GM21390 (cell line): ENCODE measurements around the gene BRSK2.

Experiments used
- ATAC-seq: cut with Tn5 transposase; IDR thresholded peaks from one replicate; pipeline ENCODE4 v1.9.1; 2021; ENCODE audit not compliant: unreplicated experiment

The BRSK2 gene

DNA sequence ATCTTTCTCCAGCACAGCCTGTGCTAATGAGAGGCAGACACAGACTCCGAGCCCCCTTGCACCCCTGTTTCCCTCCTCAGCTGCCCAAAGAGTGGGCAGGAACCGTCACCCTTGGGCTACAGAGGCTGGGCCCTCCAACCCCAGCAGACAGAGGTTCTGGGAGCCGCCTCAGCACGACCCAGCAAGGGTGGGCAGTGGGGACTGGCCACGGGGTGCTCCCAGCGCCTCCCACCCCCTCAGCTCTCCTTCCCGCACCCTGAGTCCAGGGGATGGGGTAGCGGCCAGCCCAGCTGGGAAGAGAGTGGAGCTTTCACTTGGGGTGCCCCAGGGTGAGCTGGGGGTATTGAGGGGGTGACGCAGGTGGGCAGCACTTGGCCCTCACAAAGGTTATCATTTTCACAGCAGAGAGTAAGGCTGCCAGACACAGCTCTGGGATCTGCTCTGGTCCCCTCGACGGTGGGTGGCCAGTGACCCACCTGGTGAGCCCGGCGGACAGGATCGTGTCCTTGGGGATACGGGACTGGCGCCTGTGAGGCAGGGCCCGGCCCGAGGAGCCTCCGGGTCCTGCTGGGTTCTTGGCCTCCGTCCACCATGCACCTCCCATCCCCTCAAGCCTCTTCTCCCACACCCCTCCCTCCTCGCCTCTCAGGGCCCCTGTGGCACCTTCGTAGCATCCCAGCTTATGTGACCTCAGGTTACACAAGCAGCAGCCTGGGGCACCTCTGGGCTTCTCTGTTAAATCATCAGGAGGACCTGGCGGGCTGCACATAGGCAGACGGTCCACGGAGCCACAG, 14.4 kb upstream of the BRSK2 start:
- ATAC-seq, result no peak

DNA sequence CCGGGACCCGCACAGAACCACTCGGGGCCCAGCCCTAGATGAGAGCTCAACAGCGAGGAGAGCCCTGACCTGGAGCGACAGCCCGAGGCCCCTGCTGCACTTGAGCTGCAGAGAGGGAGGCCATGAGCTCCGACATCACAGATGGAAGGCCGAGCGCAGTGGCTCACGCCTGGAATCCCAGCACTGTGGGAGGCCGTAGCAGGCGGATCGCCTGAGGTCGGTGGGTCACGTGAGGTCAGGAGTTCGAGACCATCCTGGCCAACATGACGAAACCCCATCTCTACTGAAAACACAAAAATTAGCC, 13.8 kb upstream of the BRSK2 start:
- no peak for ATAC-seq

DNA sequence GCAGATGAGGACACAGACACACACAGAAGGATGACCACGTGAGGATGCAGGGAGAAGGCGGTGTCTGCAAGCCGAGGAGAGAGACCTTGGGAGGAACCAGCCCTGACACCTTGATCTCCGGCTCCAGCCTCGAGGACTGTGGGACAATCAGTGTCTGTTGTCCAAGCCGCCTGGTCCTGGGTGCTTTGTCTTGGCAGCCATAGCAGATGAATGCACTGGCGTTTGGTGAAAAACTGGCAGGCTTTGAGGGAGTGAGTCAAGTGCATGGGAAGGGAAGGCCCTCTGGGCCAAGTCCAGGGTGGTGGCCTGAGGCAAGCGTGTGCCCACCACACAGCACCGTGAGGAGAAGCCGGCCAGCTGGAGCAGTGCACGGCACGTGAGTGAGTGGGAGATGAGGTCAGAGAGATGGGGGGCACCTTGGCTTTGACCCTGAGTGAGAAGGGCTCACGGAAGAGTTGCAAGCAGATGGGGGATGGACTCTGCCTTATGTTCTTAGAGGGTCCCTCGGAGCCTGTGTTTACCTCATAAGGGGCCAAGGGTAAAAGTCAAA, 12.4 kb upstream of the BRSK2 start:
- ATAC-seq, result no peak

DNA sequence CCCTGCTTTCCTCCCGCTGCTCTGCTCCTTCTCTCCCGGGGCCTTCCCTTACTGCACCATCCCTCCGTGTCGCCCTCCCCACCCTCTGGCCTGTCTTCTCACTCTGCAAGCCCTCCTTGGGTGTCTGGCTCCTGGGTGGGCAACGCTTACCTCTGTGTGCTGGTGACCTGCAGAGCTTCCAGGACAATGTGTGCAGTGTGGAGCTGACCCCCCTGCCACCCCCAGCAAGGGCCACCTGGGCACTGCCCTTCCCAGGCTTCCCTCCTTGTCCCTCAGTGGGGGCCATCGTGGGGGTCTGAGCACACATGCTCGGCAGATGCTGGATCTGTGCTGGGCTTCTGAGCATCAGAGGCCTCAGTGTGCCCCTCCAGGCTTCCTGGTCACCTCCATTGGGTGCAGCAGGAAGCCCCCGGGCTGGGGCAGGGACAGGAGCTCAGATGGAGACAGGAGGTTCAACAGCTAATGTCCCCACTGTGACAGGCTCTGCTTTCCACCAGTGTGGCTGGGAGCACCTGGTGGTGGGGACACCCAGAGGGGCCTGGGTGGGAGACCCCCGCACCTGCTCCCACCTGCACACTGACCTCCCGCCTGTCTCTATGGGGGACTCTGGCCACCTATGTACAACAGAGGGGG, 7.8 kb upstream of the BRSK2 start:
- ATAC-seq, result no peak

DNA sequence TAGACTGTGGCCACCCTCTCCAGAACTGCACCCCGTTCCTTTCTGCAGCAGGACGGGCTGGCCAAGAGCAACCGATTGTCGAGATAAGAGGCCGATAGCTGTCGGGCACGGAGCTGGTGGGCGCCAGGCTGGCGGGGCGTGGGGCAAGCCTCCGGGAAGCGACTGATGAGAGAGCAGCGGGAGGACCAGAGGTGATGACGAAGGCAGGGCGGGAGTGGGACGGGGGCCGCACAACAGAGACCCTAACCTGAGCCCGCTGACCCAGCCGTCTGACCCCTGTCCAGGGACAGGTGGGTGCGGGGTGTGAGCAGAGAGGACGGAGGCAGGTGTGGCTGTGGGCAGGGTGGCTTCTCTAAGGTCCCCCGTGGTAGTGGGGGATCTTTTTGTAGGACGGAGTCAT, 7.3 kb upstream of the BRSK2 start:
- no peak for ATAC-seq

DNA sequence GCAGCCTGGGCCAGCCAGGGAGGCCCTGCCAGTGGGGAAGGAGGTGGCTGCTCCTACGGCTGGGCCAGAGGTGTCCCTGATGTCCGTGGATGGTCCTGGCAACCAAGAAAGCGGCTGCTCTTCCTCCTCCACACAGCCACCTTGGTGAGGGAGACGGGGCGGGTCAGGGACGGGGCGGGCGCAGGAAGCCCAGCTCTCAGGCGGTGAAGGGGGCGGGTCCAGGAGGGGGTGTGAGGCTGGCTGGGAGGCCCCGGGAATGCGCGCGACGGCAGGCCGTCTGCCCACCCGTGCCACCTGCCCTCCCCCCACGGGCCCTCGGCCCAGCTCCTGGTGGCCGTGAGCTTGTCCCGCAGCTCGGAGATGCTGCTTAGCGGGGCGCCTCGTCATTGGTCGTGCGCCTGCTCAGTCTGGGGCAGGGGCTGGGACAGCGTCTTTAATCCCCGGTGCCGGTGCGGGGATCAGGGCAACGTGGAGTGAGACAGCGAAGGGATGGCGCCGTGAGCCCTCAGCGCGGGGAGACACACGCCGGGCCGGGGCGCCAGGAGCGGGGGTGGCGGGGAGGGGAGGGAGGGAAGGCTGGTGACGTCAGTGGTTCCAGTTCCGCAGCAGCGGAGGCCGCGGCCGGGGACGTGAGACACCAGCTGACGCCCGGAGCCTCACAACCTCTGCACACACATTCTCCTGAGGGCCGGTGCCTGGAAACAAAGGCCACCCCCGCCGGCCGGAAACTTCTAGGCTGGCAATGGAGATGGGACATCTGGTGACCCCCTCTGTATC, 6.7 kb upstream of the BRSK2 start:
- peak; percentile 84 for ATAC-seq

DNA sequence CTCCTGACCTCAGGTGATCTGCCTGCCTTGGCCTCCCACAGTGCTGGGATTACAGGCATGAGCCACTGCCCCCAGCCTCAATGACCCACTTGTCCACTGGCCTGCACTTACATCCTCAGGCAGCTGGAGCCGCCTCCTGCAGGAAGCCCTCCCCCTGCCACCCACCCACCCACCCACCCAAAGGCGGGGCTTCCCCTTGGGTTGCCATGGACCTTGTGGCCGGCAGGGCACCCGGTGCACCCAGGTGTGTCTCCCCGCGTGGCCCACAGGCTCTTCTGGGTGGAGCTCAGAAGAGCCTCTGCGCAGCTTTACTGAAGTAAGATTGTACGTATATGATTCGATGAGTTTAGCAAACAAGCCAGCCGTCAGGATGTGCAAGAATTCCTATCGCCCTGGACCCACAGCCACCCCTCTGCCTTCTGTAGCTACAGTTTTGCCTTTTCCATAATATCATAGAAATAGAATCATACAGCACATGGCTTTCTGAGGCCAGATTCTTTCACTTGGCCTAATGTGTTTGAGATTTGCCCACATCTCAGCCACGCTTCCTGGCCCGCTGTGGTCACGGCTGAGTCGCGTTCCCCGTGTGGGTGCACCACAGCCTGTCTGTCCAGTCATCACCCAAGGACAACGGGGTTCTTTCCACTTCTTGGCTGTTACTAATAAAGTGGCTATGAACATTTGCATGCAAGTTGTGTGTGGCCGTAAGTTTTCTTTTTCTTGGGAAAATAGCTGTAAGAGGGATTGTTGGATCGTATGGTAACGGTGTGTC, 5.3 kb upstream of the BRSK2 start:
- no peak for ATAC-seq

DNA sequence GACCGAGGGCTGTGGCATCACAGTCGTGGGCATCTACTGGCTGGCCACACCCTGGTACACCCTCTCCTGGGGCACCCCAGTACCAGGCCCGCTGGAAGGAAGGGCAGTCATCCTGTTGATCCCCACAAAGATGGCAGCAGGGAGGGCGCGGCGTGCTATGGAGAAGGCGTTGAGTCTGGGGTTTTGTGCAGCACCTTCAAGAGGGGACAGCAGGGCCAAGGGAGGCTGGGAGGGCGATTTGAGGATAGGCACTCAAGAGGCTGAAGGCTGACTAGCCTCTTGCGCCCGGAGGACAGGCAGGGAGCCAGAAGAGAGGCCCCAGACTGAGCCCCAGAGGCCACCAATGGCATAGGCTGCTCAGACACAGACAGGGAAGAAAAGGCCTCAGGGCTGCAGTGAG, 2.2 kb upstream of the BRSK2 start:
- no peak for ATAC-seq

DNA sequence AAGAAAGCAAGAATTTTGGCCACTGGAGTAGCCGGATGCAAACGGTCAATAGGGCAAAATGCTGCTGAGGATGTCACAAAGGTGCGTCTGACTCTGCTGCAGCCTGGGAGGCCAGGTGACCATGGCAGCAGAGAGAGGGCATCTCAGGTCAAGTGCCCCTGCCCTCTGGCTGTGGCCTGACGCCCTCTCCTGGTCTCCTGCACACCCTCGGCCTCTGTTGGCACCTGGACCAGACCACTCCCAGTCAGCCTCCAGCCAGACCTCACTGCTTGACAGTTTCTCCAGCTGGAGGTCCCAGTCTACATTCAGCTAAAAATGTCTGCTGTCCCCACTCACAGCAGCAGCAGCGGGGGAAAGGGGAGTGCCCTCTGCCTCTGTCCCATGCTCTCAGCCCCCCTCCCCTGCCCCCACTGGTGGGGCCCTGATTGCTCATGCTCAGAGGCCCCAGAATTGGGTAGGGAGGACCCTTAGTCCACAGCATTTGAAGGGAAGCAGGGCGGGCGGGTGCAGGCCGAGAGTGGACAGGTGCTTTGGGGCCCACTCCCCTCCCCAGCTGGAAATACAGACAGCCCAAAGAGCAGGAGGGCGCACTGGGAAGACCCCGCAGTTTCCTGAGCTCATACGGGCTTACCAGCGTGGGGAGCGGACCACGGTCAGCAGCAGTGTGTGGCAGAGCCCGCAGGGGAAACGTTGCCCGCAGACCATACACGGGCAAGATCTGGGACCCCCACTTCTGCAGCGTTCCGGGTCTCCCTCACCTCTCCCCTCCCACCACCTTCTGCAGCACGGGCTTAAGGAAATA, 1.6 kb upstream of the BRSK2 start:
- ATAC-seq, result no peak

DNA sequence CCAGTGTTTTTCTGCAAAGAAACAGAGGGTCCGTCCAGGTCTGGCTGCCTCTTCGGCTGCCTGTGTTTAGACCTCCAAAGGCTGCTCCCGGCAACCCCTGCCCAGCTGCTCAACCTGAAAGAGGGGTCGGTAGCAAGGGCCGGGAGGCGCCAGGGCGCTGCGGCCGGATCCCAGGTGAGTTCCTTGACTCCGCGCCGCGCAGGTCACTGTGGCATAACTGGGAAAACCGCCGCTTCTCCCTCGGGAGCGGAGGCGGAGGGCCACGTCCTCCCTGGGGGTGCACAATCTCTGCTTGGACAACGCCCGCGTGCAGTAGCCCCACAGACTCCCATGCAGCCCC, 1.0 kb upstream of the BRSK2 start:
- no peak for ATAC-seq

DNA sequence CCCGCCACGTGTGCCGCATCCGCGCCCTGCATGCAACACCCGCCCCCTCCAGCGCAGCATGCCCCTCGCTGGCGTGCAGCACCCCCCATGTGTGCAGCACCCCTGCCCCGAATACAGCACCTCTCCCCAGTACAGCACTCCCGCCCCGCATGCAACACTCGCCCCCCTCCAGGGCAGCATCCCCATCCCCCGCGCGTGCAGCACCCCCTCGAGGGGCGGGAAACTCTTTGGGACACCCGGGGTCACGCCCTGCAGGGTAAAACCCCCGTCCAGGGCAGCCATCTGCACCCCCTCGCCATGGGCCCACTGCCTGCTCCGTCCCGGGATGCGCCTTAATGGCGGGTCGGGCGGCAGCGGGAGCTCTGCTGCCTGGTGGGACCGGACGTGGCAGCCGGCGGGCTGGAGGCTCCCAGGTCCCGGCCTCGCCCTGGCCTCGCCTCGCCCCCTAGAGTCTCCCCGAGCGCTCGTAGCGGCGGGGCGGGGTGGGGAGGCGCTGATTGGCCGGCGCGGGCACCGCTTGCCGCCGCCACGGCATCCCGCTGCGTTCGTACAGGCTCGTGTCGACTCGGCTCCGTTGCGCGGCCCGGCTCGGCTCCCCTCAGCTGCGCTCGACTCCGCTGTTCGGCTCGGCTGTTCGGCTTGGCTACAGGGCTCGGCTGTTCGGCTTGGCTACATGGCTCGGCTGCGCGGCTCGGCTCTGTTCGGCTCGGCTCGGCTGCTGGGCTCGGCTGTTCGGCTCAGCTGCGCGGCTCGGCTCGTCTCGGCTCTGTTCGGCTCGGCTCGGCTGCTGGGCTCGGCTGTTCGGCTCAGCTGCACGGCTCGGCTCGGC, 417 bp upstream of the BRSK2 start:
- peak; percentile 89 for ATAC-seq

DNA sequence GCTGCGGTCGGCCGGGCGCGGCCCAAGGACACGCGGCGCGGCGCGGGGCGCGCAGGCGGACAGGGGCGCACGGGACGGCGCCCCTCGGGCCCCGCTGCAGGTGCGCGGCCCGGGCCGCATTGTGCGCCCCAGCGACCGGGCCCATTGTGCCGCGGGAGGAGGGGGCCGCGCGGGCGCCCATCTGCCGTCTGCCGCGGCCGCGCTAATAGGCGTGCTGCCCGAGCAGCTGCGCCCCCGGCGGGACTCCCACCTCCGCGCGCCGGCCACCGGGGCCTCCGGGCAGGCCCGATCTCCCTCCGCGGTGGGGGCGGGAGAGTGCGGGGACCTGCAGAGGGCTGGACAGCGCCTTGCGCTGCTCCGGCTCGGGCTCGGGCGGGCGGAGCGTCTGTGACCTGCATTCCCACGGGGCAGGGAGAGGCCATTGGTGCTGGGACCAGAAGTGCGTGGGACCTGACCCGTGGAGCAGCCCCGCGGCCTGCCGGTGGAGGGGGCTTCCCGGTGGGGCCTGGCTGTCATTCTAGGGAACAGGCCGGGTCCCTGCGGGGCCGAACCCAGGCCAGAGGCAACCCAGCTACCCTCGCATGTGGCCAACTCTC, 933 bp downstream of the BRSK2 start:
- ATAC-seq, result no peak

DNA sequence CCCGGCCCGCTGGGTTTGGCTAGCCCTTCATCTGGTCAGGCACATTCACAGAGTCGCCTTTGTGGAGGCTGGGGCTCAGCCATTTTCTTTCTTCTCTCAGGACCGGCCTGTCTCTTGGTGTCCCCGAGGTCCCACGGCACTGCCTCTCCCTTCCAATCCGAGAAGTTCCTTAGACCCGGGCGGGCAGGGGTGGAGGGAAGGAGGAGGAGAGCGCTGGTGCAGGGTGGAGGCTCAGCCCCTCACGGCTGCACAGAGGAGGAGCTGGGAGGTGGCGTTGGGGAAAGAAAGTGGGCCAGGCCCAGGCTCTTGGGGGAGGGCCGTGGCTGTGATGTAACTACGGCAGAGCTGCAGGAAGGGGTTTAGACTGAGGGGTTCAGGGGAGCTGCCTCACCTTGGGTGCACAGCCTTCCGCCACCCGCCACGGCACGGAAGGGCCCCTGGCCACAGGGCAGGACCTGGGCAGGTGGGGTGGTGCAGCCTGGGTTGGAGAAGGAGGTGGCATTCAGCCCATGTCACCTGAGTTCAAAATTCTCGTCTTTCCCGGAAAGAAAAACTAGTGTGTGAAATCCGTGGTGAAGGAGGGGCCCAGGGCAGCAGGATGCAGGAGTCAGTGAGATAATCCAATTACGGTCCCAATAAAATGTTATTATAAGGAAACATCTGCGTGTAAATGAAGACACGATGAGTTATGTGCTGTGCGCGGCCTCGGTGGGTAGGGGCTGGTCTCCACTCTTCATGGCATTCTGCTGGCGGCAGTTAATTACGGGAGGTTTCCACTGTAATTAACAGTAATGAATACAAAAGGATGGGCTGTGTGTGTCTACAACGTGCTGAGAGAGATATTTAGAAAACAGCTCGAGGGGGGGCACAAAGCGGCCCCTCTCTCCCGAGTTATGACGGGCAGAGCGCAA, 1.7 kb downstream of the BRSK2 start:
- ATAC-seq, result no peak

DNA sequence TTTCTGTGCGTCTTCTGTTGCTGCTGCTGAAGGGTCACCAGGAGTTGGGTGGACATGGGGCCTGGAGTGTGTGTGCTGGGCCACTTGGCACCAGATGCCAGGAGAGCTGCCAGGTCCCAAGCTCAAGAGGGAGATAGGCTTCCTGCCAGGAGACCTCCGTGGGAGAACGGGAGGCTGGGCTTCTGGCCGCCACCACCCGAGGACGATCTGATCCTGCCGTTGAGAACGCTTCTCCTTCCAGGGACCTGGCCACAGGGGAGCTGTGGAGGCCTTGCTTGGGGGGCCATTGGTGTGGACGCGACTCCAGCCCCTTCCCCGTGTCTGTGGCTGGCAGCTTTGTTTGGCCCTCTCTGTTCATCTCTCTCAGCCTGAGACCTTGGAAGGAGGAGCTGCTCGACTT, 2.4 kb downstream of the BRSK2 start:
- ATAC-seq, result no peak

DNA sequence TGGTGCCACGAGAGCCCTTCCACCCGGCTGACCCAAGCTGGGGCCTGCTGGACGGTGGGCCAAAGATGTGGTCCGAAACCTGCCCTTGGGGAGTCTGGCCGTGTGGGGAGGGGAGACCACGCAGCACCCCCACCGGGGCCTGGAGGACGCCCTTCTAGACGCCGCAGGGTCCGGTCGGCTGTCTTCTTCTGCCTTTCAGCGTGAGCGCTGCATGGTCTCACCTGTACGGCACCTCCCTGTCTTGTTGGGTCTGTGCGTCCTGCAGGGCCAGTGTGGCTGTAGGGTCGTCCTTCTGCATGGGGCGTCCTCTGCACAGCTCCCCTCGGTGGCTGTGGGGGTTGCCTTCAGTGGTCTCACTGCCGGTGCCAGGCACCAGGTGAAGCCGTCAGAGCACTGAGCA, 2.8 kb downstream of the BRSK2 start:
- no peak for ATAC-seq

DNA sequence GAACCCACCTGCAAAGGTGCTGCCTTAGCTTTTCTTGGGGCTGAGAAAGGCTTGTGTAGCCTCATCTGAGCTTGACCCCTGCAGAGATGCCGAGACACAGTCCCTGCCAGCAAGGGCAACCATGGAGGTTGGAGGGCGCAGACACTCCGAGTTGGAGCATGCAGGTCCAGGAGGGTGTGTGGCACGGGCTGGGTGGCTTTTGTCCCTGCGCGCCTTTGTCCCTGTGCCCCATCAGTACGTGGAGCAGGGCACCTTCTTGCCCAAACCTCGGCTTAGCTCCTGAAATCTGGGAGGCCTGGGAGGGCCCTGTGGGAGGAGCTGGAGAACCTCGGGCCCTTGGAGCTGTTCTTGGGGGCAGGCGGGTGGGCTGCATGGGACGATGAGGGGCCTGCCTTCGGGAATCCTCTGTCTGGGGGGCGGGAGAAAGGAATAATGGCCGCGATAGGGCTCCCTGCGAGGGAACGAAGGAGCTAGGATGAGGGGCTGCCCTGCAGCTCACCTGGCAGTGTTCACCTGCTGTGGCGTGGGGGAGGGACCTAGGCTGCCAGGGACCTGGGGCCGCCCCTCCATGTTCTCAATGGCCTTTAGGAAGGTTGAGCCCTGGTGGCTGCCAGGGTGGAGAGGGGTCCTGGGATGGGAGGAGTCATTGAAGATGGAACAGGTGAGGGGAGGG, 3.4 kb downstream of the BRSK2 start:
- no peak for ATAC-seq

DNA sequence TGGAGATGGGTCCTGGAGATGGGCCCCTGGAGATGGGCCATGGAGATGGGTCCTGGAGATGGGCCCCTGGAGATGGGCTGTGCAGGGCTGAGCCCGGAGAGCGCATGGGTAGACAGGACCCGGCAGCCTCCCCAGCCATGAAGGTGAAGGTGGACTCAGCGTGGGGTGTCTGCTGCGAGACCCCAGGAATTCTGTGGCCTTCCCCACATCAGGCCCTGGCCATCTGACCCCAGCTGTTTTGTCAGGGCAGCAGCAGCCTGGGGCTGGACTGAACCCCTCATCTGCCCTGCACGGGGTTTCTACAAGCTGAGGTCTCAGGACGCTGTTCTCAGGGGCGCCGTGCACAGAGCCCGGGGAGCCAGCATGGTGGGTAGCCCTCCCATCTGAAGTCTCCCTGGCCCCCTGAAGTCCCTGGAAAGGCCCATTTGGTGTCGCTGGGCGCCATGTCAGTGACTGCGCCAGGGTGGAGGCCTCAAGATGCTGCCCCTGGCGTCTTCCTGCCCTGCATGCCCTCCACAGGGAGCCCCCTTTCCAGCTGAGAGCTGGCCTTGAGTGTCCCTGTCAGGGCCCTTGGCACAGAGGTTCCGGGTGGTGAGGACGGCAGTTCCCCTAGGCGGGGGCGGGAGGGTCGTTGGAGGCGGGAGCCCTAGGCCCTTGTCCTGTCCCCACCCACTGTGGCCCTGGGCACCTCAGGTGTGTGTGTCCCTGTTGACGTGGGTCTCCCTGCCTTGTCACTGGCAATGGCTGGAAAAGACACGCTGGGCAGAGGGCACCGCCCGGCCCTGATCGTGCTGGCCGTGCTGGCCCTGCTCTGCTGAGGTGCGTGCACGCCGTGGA, 5.4 kb downstream of the BRSK2 start:
- ATAC-seq, result no peak
